GM18868 (cell line): ENCODE measurements around the gene STOM.
A peak's percentile ranks its signal among the peaks of the same experiment; 100 is the strongest.

Source experiments
- ATAC-seq: cut with Tn5 transposase; IDR thresholded peaks from one replicate; pipeline ENCODE4 v1.9.1; 2021; ENCODE audit warnings: mild to moderate bottlenecking, moderate library complexity; ENCODE audit not compliant: unreplicated experiment

The STOM gene

DNA sequence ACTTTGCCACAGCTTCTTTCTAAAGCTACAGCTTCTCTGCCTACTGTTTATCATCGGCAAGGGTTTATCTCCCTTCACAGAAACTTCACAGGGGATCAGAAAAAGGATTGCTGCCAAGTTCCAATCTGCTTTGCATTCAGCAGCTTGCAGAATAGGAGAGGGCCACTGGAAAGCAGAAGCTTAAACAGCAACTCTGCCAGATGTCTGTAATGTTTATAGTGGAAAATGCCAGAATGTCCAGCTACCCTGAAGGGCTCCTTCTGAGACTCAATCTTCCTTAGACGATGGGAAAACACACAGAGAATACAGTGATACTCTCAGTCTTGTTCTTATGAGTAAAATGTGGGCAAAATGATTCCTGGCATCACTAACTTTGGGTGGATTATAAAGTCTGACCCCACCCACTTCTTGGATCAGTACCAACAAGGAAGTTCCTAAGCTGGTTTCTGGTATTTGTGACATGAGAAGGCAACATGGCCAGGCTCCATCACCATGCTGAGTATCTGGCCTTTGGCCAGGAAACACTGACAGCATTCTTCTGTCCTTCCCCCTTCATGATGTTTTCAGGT lies 19.0 kb downstream of the STOM start:
- no peak for ATAC-seq

DNA sequence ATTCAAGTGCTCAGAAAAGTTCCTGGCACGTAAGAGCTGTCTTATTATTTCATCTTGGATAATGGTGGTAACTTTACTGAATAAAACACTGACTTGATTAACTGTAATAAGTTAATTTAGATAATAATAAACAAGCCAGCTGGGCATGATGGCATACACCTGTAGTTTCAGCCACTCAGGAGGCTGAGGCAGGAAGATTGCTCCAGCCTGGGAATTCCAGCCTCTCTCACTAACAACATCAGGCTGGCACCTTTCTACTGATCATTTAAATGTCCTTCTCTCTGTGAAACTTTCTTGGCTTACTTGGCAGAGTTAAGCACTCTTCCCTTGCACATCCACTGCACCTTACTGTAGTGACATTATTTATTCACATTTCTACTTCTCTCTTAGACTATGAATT lies 20.0 kb downstream of the STOM start:
- no peak for ATAC-seq

DNA sequence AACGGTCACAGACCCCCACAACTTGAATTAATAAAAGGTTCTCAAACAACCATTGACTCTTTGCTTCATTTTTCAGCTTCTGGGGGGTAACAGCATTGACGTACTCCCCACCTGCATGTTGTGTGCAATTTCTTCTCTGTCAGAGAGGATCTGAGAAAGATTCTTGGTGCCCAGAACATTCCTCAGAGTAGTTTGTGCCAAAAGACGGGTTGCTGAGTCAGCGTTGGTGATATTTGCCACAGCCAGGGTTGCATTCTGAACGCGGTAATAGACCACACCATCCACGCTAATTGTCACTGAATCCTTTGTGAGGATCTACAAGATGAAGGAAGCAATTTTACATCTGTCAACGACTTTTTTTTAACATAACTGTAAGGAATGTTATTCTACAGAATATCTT lies 21.0 kb downstream of the STOM start:
- no peak for ATAC-seq

DNA sequence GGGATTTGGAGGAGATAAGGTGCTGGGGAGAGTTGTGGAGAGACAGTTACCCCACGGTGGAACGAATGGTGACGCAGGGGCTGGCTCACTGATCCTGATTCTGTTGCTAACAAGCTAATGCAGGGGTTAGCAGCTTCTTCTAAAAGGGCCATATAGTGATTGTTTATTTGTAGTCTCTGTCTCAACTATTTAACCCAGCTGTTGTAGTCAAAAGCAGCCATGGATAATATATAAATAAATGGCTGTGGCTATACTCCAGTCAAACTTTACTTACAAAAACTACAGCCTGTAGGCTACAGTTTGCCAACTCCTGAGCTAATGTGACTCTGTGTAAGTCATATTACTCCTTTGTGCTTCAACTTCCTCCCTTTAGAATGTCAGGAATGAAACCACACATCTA lies 21.8 kb downstream of the STOM start:
- no peak for ATAC-seq

DNA sequence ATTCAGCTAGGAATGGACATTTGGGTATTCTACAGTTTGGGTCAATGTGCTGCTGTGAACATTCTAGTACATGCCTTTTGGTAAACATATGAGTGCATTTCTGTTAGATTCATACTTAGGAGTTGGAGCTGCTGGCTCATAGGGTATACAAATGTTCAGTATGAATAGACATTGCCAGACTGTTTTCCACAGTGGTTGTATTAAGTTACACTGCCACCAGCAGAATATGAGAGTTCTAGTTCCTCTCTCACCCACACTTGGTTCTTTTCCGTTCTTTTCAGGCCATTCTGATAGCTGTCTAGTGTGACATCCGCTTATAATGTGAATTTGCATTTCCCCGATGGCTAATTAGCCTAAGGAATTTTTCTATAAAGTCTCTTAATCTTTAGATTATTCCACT lies 25.0 kb downstream of the STOM start:
- ATAC-seq, result no peak

DNA sequence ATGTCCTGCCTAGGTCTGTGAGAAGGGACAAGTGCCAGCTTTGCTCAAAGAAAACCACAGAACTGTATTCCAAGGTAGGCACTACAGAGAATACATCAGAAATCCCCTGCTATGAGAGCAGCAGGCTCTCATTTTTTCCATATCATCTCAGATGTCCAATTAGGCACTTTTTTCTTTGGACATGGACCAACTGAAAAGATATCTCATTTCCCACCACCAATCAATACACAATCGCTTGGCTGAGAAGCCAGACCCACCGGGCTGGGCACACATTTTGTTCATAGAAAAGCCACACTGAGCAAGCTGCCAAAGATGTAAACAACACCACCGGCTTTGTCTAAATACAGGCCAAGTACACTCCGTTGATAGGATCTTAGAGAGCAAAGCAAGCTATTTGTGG lies 25.9 kb downstream of the STOM start:
- no peak for ATAC-seq

DNA sequence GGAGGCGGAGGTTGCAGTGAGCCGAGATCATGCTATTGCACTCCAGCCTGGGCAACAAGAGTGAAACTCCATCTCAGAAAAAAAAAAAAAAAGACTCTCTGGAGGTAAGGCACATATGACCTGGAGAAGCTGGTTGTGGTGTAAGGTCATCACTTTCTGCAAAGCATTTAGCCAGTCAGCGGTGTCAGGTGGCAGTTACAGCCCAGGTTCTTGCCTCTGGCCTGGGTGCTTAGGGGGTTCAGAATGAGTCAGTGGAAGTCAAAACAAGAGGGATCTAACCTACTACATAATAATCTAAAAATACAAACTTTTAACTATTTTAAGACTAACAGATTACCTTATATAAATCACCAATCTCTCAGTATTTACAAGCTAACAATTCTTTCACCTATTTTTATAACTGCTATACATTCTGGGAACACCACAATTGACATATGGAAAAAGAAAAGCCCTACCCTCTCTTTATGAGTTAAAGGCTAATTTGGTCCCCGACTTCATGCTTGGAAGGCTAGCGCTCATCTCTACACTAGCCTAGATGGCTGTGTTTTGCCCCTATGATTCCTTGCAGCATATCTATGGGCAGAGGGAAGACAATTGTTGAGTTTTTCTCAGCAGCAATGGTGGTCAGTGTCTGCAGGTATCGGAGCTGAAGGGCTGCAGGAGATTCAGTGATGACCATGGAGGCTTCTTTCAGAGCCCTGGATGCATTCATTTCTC lies 29.2 kb downstream of the STOM start:
- ATAC-seq, result peak; percentile 97

DNA sequence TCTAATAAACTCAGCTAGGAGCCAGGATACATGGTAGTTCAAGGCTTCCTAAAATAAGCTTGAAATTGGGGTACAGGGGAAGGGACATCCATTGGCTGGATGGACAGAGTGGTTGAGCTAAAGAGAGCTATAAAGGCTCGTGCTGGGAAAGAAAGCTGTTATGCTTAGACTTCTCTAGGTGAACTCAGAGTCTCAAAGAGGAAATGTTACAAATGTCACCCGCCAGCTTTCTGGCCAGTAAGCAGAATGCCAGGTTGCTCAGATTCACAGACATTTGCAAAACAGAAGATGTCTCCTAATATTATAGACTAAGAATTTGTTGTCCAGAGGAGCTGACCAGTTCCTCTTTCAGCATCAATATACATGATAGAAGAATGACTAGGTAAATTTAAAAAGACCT lies 30.6 kb downstream of the STOM start:
- no peak for ATAC-seq

DNA sequence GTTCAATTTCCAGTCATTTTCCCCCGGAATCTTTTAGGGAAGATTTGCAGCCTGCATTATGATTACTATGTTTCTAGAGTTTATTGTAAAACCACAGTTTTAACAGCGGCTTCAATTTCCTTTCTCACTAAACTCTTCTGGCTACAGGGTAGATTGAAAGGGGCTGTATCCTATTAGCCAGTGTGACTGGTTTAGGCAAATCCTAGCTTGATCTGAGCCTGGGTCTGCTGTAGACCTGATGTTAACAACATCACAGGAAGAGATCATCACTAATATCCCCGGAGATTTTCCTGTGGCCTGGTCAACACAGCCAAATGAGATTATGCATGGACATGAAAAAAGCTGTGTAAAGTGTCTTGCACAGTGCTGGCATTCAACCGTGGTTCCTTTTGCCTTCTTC lies 33.4 kb downstream of the STOM start:
- ATAC-seq, result no peak

DNA sequence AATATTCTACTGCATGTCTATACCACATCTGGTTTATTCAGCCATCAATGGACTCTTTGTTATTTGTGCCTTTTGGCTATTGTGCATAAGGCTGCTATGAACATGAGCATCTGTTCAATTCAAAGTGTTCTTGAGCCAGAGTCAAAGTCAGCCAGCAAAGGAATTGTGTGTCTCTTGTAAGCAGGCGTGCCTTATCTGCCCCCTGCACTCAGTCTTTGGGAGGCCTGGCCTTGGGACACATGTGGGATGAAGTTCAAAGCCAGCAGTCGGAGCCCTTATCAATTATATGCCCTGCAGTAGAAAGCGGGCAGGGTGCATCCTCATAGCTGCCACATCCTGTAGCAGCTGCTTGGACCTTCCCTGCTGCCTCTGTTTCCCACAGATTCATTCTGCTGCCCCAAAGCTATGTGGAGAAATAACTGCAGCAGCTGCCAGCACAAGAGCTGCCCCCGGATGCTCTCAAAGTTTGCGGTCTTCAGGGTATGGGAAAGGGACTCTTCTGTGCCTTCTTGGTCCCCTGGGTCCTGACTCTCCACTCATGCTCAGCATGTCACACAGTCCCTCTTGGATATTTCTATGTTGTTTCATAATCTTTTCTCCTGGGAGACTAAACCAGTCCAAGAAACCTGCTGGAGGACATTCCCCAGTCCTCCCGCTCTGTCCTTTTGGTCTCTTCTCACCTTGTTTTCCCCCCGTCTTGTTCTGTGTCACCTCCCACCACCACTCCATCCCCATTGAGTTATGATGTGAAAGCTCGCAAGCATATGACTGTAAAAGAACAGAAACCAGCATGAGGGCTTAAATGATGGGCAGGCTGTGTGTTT lies 35.9 kb downstream of the STOM start:
- no peak for ATAC-seq

DNA sequence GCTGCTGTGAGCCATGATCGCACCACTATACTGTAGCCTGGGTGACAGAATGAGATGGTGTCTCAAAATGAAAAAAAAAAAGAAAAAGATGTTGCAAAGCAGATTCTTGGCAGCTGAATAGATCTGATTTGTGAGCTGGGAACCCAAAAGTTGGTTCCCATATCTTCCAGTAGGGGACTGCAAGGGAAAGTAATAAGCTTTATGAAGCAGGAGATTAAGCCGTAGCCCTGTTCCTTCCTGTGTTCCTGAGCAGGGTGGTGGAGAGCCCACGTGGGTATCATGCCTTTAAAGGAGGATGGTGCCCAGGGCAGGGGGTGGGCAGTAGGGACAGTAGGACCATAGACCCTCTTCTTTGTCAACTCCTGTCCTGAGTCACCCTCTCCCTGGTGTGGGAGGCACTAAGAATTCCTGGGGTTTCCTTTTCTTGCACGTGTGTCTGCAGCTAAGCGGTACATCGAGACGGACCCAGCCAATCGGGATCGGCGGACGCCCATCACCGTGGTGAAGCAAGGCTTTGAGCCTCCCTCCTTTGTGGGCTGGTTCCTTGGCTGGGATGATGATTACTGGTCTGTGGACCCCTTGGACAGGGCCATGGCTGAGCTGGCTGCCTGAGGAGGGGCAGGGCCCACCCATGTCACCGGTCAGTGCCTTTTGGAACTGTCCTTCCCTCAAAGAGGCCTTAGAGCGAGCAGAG lies 37.9 kb downstream of the STOM start:
- ATAC-seq, result no peak

DNA sequence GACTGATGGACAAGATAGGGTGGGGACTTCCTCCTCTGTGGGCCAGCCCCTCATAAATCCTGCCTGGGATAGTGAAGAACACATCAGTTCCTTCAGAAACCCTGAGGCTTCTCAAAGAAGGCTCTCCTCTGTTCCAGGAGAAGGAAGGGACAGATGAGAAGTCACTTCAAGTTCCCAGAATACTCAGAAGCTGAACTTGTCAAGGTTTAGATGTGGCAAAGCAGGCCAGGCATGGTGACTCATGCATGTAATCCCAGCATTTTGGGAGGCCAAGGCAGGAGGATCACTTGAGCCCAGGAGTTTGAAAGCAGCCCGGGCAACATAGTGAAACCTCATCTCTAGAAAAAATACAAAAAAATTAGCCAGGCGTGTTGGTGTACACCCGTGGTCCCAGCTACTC lies 38.5 kb downstream of the STOM start:
- ATAC-seq, result no peak

DNA sequence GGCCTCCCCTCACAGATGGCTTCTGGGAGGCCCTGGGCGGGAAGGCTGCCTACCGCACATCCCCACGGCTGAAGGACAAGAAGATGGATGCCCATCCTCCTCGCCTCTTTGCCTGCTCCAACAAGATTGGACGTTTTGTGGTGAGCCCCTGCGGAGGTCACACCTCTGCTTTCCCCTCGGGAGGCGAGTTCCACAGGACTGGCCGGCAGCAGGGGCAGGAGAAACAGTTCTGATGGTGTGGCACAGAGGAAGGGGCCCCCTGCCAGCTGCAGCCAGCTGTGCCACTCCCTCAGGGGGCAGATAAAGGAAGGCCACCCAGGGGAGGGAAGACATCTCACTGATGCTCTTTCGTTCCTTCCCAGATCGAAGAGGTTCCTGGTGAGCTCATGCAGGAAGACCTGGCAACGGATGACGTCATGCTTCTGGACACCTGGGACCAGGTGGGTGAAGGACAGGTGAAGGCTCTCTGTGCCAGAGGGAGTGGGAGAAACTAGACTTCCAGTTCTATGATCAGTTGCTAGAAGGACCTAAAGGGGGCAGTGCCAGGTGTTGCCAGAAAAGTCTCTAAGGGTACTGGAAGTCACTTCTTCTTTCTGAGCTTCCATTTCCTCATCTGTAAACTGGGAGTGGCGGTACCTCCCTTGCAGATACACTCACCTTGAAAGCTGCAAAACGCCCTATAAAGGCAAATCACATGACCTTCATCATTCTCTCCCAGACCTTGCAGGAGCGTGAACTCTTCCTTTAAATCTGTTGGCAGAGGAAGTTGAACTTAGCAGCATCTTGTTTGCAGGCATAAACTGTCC lies 41.0 kb downstream of the STOM start:
- ATAC-seq, result no peak

DNA sequence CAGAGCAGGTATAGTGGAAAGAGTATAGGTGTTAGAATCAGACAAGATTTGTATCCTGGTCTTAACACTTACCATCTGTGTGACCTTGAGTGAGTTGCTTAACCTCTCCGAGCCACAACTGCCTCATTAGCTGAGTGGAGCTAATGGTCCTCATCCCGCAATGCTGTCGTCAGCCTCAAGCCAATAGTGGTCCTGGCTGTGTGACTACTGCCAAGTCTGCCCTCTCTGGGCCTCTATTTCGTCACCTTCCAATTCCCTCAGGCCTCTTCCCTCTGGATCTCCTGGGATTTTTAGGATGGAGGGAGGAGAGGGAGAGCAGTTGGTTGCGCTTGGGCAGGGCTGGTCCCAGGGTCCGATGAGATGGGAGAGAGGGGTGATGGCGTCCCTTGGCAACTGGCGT lies 41.6 kb downstream of the STOM start:
- ATAC-seq, result no peak

DNA sequence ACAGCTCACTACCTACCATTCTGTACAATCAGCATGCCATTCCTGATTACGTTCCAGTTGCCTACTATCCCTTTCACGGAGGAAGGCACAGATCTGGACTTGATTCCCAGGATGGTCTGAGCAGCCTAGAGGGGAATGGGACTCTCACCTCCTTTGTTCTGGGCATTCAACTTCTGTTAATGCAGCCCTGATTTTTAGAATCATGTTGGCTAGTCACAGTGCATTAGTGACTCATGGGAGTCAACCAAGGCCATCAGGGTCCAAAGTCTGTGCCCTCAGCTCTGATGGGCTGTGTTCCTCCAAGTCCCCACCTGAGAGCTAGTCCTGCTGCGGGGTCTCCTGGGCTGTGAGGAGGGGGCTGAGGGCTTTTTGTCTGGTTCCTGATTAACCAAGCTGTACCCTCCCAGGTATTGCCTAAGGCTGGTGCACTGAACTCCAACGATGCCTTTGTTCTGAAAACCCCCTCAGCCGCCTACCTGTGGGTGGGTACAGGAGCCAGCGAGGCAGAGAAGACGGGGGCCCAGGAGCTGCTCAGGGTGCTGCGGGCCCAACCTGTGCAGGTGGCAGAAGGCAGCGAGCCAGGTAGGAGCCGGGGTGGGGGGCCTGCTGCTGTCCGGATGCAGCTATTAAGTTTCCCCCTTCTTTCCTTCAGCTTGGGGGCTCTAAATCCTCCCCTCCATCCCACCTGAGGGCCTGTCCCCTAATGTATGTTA lies 43.0 kb downstream of the STOM start:
- ATAC-seq, result no peak

DNA sequence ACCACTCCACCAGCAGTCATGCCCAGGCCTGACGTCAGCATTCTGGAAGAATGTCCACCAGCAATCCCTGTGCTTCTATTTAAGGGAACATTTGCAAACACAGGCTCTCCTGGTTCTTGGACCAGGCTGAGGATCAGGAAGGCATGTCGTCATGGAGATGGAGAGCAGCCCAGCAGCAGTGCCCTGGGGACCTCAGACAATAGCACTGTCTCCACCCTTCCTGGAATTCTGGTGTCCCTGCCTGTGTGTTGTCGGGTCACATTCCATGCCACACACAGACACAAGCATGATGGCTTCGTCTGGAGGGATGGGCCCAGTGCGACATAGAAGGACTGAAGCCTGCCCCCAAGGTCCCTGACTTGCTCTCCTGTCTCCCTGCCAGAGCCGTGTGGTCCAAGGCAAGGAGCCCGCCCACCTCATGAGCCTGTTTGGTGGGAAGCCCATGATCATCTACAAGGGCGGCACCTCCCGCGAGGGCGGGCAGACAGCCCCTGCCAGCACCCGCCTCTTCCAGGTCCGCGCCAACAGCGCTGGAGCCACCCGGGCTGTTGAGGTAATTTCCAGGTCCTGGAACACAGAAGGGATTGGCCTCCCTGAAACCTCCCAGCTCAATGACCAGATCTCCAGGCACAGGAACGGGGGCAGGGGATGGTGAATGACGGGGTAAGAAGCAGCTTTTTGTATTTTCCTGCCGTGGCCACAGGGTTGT lies 43.8 kb downstream of the STOM start:
- ATAC-seq, result no peak

DNA sequence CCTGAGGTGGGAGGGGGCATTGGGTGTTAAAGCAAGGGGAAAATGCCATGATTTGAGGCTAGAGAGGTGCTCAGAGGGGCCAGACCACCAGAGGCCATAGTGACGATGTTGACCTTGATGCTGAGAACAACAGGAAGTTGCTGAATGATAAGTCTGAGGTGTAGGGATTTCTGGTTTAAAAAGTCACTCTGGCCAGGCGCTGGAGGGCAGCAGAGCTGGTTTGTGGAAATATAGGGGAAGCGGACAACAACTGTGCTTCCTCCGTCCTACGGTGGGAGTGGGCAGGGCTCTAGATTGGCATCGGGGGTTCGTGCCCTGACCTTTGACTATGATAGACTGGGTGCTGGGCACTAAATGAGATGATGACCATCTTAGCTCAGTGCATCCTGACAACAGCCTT lies 44.7 kb downstream of the STOM start:
- ATAC-seq, result no peak

DNA sequence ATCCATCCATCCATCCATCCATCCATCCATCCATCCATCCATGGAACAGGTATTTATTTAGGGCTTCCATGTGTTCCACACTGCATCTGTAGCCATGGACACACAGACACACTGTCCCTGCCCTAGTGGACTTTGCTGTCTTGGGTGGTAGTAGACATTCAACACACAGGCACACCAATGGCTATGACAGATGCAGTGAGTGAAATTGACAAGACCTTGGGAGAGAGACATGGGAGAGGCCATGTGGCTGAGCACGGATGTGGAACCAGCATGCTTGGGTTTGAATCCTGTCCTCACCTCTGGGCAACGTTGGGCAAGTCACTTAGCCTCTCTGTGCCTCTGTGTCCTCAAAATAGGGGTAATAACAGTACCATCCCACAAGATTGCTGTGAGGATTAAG lies 45.3 kb downstream of the STOM start:
- ATAC-seq, result no peak

DNA sequence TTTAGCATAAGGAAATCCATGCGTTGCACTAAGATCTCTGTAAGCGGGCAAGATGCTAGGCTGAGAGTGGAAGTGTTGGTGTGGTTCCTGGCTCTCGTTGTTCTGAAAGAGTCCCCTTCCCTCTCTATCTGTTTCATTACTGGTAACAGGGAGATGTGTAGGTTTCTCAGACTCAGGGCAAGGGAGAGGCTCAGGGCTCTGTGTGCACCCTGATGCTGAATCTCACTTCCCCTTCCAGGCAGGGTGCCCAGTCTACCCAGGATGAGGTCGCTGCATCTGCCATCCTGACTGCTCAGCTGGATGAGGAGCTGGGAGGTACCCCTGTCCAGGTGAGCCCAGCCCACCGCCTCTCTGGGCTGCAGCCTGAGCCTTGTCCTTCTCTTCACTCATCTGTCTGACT lies 45.7 kb downstream of the STOM start:
- peak; percentile 57 for ATAC-seq
